DND-41 (cell line): Measurements from ENCODE around the gene GUCY2D.

Source experiments
- EZH2 ChIP-seq: IDR thresholded peaks from 3 replicates; pipeline ENCODE4 v1.6.1; 2012; ENCODE audit warnings: borderline replicate concordance, low read depth, mild to moderate bottlenecking, moderate library complexity, low read length, inconsistent platforms; ENCODE audit not compliant: severe bottlenecking
- TF ChIP-seq, protein P1 (sequence below): IDR thresholded peaks from 2 replicates; pipeline ENCODE4 v1.5.1; 2012; ENCODE audit warnings: borderline replicate concordance, low read length, moderate library complexity, mild to moderate bottlenecking; ENCODE audit not compliant: poor library complexity, severe bottlenecking; ENCODE audit errors: extremely low read depth

DNA sequence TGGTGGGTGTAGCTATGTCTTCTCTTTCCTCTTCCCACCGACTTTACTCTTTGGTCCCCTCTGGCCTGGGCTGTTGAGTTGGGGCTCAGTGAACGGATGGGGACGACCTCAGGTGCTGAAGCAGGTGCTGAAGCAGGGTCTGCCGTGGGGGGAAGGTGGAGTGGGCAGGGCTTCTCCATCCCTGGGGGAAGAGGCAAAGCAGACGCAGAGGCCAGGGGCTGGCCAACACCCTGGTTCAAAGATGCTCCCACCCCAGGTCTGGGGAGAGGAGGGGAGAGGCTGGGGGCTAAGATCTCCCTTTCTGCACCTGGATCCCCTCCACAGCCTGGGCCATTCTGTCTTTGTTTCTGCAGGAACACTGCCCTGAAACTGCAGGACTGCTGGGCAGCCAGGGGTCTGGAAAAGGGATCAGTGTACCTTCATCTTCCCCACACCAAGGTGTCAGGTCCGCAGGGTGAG is 62.2 kb downstream of the GUCY2D start:
- TF ChIP-seq, protein P1, sequence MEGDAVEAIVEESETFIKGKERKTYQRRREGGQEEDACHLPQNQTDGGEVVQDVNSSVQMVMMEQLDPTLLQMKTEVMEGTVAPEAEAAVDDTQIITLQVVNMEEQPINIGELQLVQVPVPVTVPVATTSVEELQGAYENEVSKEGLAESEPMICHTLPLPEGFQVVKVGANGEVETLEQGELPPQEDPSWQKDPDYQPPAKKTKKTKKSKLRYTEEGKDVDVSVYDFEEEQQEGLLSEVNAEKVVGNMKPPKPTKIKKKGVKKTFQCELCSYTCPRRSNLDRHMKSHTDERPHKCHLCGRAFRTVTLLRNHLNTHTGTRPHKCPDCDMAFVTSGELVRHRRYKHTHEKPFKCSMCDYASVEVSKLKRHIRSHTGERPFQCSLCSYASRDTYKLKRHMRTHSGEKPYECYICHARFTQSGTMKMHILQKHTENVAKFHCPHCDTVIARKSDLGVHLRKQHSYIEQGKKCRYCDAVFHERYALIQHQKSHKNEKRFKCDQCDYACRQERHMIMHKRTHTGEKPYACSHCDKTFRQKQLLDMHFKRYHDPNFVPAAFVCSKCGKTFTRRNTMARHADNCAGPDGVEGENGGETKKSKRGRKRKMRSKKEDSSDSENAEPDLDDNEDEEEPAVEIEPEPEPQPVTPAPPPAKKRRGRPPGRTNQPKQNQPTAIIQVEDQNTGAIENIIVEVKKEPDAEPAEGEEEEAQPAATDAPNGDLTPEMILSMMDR: no peak
- no peak for TF ChIP-seq EZH2
